Osteoblast (primary cell): Measurements from ENCODE around the gene PRPSAP1. TPM values are rescaled to one million over a fixed set of nuclear protein-coding genes. Genes with fewer than 3 reads are reported as not detected.

Experiments used
- DNase-seq: peaks from one replicate; pipeline ENCODE4 v3.0.0; 2011; ENCODE audit warnings: low spot score, mixed read lengths; ENCODE audit not compliant: insufficient read length; ENCODE audit errors: missing footprints
- H2AFZ ChIP-seq: 2 replicates; pipeline ENCODE4 v1.6.0; 2011; ENCODE audit warnings: mild to moderate bottlenecking, low read length
- H3K27ac ChIP-seq: 2 replicates; pipeline ENCODE4 v1.5.1; 2011; ENCODE audit warnings: mild to moderate bottlenecking, low read depth, low read length, moderate library complexity
- H3K27me3 ChIP-seq: 2 replicates; pipeline ENCODE4 v1.6.0; 2012; ENCODE audit warnings: mild to moderate bottlenecking, control low read depth, inconsistent platforms, low read length, moderate library complexity; ENCODE audit not compliant: insufficient read depth
- H3K36me3 ChIP-seq: 2 replicates; pipeline ENCODE4 v1.5.1; 2011; ENCODE audit warnings: mild to moderate bottlenecking, low read length, control low read depth, moderate library complexity; ENCODE audit not compliant: insufficient read depth
- H3K4me1 ChIP-seq: 2 replicates; pipeline ENCODE4 v1.5.1; 2011; ENCODE audit warnings: mild to moderate bottlenecking, low read length, control low read depth, moderate library complexity; ENCODE audit not compliant: insufficient read depth
- H3K4me2 ChIP-seq: 2 replicates; pipeline ENCODE4 v1.6.0; 2011; ENCODE audit warnings: mild to moderate bottlenecking, low read length; ENCODE audit not compliant: insufficient read depth
- H3K4me3 ChIP-seq: fragments of 200-600 bp; sonication (generic); 3 replicates; pipeline ENCODE4 v1.5.1; 2012; ENCODE audit warnings: mild to moderate bottlenecking, low read length, inconsistent platforms; ENCODE audit not compliant: insufficient read depth
- H3K79me2 ChIP-seq: 2 replicates; pipeline ENCODE4 v1.6.0; 2012; ENCODE audit warnings: mild to moderate bottlenecking, low read length, control low read depth, inconsistent platforms; ENCODE audit not compliant: insufficient read depth
- H3K9me3 ChIP-seq: 2 replicates; pipeline ENCODE4 v1.5.1; 2011; ENCODE audit warnings: low read depth, low read length, control low read depth
- H4K20me1 ChIP-seq: 2 replicates; pipeline ENCODE4 v1.6.0; 2012; ENCODE audit warnings: mild to moderate bottlenecking, low read length, control low read depth; ENCODE audit not compliant: insufficient read depth
- total RNA-seq: library from RNA; depleted of rRNA; stranded (reverse); fragments of >200 nt; gene quantifications from 2 replicates; pipeline ENCODE4 v1.2.3, GENCODE V29; 2012
- TF ChIP-seq, protein P1 (sequence below): IDR thresholded peaks from 2 replicates; pipeline ENCODE4 v1.5.1; 2011; ENCODE audit warnings: mild to moderate bottlenecking, low read depth, low read length, moderate library complexity; ENCODE audit errors: extremely low read depth

PRPSAP1 gene
- total RNA-seq, 1 donor = 79.6 TPM

DNA sequence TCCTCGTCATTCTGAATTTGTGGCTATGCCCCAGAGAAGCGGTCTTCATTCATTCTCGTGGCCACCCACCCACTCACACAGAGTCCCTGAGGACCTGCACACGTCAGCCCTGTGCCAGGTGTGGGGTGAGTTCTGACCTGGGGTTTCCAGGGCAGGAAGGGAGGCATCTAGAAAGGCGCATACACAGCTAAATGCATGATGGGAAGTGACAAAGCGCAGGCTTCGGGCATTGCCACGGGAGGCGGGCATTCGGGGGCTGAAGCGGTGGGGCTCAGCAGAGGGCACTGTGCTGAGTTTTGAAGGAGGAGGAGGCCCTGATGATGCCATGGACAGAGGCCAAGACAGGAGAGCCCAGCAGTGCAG lies 77.7 kb downstream of the PRPSAP1 start:
- TF ChIP-seq, protein P1, sequence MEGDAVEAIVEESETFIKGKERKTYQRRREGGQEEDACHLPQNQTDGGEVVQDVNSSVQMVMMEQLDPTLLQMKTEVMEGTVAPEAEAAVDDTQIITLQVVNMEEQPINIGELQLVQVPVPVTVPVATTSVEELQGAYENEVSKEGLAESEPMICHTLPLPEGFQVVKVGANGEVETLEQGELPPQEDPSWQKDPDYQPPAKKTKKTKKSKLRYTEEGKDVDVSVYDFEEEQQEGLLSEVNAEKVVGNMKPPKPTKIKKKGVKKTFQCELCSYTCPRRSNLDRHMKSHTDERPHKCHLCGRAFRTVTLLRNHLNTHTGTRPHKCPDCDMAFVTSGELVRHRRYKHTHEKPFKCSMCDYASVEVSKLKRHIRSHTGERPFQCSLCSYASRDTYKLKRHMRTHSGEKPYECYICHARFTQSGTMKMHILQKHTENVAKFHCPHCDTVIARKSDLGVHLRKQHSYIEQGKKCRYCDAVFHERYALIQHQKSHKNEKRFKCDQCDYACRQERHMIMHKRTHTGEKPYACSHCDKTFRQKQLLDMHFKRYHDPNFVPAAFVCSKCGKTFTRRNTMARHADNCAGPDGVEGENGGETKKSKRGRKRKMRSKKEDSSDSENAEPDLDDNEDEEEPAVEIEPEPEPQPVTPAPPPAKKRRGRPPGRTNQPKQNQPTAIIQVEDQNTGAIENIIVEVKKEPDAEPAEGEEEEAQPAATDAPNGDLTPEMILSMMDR = no peak

DNA sequence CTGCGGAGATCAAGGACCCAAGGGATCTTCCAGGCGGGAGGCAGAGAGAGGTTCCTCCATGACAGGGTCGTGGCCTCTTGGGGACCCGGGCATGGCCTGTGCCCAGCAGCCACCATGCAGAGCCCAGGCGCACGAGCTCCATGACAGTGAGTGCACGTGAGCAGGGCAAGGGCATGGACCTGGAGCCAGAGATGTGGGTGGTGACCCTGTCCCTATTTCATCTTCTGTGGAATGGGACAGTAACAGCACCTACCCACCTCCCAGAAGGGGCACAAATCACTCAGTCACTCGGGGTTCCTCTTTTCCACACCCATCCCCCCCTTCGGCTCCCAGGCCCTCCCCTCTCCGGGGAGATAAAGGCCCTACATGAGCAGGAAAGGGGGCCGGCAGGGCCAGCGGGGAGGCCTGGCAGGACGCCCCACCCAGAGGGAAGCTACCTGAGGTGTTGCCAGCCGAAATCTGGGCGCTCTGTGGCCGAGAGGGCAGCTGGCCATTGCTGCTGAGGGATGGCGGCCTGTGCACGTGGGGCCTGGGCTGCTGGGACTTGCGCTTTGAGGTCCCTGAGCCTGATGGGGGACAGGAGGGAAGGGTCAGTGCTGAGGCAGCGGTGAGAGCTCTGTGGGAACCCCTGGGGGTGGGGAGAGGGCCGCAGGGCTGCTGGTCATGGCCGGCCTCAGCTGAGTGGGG lies 78.2 kb downstream of the PRPSAP1 start:
- Histone ChIP-seq H4K20me1 (no peaks in the 10 kb centered on the region), H3K27ac (no peak overlapping the region), H2AFZ (no peak overlapping the region), H3K4me3 (no peak overlapping the region), H3K27me3 (no peaks in the 10 kb centered on the region), H3K4me2 (no peak overlapping the region), H3K9me3 (no peaks in the 10 kb centered on the region), H3K79me2 (no peaks in the 10 kb centered on the region), H3K4me1 (peaks cover 5% of the 10 kb centered on the region), H3K36me3 (no peaks in the 10 kb centered on the region)
- DNase-seq = peak; percentile 62
- TF ChIP-seq, protein P1 = no peak

More for the DNA sequence above, 77.7 kb downstream of the PRPSAP1 start:
- no peak overlapping the region for H3K4me3 ChIP-seq
- no peak overlapping the region for H2AFZ ChIP-seq
- no peak overlapping the region for H3K27ac ChIP-seq
- no peaks in the 10 kb centered on the region for H3K36me3 ChIP-seq
- DNase-seq = peak; percentile 38
- H3K4me1 ChIP-seq = peaks cover 5% of the 10 kb centered on the region
- H3K9me3 ChIP-seq = no peaks in the 10 kb centered on the region
- no peaks in the 10 kb centered on the region for H3K27me3 ChIP-seq
- H4K20me1 ChIP-seq = no peaks in the 10 kb centered on the region
- H3K79me2 ChIP-seq = no peaks in the 10 kb centered on the region
- no peak overlapping the region for H3K4me2 ChIP-seq

DNA sequence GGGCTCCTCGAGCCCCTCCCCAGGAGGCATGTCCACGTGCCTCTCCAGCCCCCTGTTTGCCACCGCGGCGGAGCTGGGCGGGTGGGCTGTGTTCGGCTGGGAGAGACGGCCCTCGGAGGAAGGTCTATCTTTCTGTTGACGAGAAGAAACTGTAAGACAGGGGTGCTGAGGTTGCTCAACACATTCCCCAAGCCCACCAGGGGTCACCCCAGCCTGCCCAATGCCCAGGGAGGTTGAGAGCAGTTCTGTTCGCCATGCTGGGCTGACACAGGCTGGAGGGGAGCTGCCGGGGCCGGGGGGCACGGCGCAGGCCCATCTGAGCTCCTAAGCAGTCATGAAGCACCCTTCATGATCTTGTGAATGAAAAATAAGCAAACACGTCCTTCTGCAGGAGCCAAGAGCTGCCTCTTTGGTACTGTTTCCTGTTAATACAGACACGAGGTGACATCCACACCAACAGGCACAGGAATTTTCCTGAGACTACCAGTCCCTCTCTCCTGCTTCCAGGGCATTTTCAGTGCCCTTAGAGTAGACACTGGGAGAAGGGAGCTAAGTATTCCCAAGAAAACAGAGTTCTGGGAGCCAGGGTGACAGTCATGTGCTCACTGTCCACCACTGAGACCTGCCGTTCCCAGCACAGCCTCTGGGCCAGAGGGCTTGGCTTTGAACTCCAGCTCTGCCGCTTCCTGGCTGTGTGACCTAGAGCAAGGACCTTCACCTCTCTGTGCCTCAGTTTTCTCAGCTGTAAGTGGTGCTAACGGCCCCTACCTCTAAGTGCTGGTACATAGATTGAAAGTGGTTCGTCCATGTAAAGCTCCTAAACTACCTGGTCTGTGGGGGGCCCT lies 79.4 kb downstream of the PRPSAP1 start:
- TF ChIP-seq, protein P1 = no peak
- Histone ChIP-seq H3K4me3 (no peak overlapping the region), H2AFZ (no peak overlapping the region), H3K79me2 (peaks cover 6% of the 10 kb centered on the region), H3K36me3 (peaks cover 7% of the 10 kb centered on the region), H3K4me2 (no peak overlapping the region), H4K20me1 (no peaks in the 10 kb centered on the region), H3K27ac (no peak overlapping the region), H3K9me3 (no peaks in the 10 kb centered on the region), H3K27me3 (no peaks in the 10 kb centered on the region), H3K4me1 (peaks cover 5% of the 10 kb centered on the region)
- DNase-seq = peak; percentile 70
